ENCODE results near the gene NOS1.
"Not testable (repeated sequence)": the region's sequence is repeated elsewhere in the genome, so short reads cannot be mapped to it uniquely, and the experiment has no call there.

NOS1 gene
- 0 to 0.19 (median 0) reads per million in 3 donors for total RNA-seq

GRCh38 chr12:117361347-117361751 is at the start of gene NOS1:
Gene NOS1 (minus strand): TSS chr12:117361626. CDS start chr12:117331069, 30,557 bp downstream.
- H3K4me3 ChIP-seq (ENCODE audit: insufficient read depth, low read depth, low read length, poor library complexity, severe bottlenecking): no peak within 1 kb of the TSS
- H3K36me3 ChIP-seq (ENCODE audit: control insufficient read depth, insufficient read depth, low read length): no peaks in the 10 kb centered on the region
- DNase-seq: no peak
- H3K27me3 ChIP-seq (replicated peaks; ENCODE audit: control insufficient read depth, insufficient read depth, low read length, poor library complexity, severe bottlenecking): peaks cover 6% of the 10 kb centered on the region
- H3K4me1 ChIP-seq (ENCODE audit: control insufficient read depth, insufficient read depth, low read length, poor library complexity, severe bottlenecking): no peaks in the 10 kb centered on the region
- no peak within 1 kb of the TSS for H3K27ac ChIP-seq (ENCODE audit: insufficient read depth, low read length, poor library complexity, severe bottlenecking)
- H3K9me3 ChIP-seq (ENCODE audit: control insufficient read depth, low read length): no peaks in the 10 kb centered on the region

- no peak overlapping the region for H3K27ac ChIP-seq (ENCODE audit: insufficient read depth, low read length, poor library complexity, severe bottlenecking)
- DNase-seq: no peak
- no peaks in the 10 kb centered on the region for H3K36me3 ChIP-seq (ENCODE audit: control insufficient read depth, insufficient read depth, low read length)
- no peaks in the 10 kb centered on the region for H3K4me1 ChIP-seq (ENCODE audit: control insufficient read depth, insufficient read depth, low read length, poor library complexity, severe bottlenecking)
- H3K4me3 ChIP-seq (ENCODE audit: insufficient read depth, low read depth, low read length, poor library complexity, severe bottlenecking): no peak overlapping the region
- no peaks in the 10 kb centered on the region for H3K27me3 ChIP-seq (replicated peaks; ENCODE audit: control insufficient read depth, insufficient read depth, low read length, poor library complexity, severe bottlenecking)
- H3K9me3 ChIP-seq (ENCODE audit: control insufficient read depth, low read length): no peaks in the 10 kb centered on the region
Measured at GRCh38 chr12:117409286-117409685, 47.9 kb upstream of the NOS1 start.

DNA sequence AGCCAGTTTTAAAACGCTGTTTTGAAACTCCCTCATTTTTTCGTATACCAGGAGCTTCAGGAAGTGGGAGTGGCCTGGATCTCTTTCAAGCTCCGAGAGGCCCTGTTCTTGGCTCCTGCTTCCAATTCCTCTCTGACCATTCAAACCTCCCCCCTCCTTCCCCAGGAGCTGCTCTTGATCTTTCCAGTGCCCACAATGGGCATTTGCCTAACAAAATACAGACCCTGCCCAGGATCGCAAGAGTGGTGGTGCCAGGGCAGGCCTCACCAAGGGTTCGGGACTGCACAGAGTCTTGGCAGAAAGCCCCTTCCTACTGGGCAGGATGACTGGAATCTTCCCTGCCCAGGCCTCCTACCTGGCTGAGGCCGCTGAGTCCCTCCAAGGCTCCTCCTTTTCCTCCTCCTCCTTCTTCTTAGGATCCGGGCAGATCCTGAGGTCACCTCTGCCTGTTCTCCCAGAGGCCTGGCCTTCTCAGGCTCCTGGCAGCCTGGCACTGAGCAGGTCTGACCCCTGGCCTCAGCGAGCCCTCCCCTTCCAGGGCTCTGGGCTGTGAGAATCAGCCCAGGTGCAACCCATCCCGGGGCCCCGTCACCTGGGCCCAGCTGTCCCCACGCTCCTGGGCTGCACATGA is 46.9 kb upstream of the NOS1 start:
- DNase-seq: no peak
- Histone ChIP-seq H3K9me3 (ENCODE audit: control insufficient read depth, low read length) (no peaks in the 10 kb centered on the region), H3K27ac (ENCODE audit: insufficient read depth, low read length, poor library complexity, severe bottlenecking) (no peak overlapping the region), H3K27me3 (replicated peaks; ENCODE audit: control insufficient read depth, insufficient read depth, low read length, poor library complexity, severe bottlenecking) (no peaks in the 10 kb centered on the region), H3K4me3 (ENCODE audit: insufficient read depth, low read depth, low read length, poor library complexity, severe bottlenecking) (no peak overlapping the region), H3K4me1 (ENCODE audit: control insufficient read depth, insufficient read depth, low read length, poor library complexity, severe bottlenecking) (no peaks in the 10 kb centered on the region), H3K36me3 (ENCODE audit: control insufficient read depth, insufficient read depth, low read length) (no peaks in the 10 kb centered on the region)

DNA sequence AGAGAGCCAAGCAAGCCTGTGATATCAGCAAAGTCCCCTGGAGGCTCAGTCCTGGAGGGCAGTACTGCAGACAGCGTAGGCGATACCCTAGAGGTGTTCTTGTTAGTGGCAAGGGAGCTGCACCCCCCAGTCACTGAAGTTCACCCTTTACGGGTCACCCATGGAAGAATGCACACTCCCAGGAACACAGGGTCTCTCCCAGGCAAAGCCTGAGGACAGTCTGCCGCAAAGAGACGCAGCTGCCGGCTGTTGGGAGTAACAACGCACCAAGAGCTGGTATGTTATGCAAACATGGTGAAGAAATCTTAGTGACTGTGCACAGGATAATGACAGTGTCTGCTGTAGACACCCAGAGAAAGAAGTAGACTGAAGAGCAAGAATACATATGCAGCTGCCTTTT is 43.5 kb upstream of the NOS1 start:
- Histone ChIP-seq H3K36me3 (ENCODE audit: control insufficient read depth, insufficient read depth, low read length) (no peaks in the 10 kb centered on the region), H3K4me1 (ENCODE audit: control insufficient read depth, insufficient read depth, low read length, poor library complexity, severe bottlenecking) (no peaks in the 10 kb centered on the region), H3K27me3 (replicated peaks; ENCODE audit: control insufficient read depth, insufficient read depth, low read length, poor library complexity, severe bottlenecking) (no peaks in the 10 kb centered on the region), H3K9me3 (ENCODE audit: control insufficient read depth, low read length) (no peaks in the 10 kb centered on the region), H3K4me3 (ENCODE audit: insufficient read depth, low read depth, low read length, poor library complexity, severe bottlenecking) (no peak overlapping the region), H3K27ac (ENCODE audit: insufficient read depth, low read length, poor library complexity, severe bottlenecking) (no peak overlapping the region)
- no peak for DNase-seq

GRCh38 chr12:117404203-117404853 is 42.9 kb upstream of the NOS1 start:
- H3K4me1 ChIP-seq (ENCODE audit: control insufficient read depth, insufficient read depth, low read length, poor library complexity, severe bottlenecking): no peaks in the 10 kb centered on the region
- H3K27ac ChIP-seq (ENCODE audit: insufficient read depth, low read length, poor library complexity, severe bottlenecking): no peak overlapping the region
- H3K4me3 ChIP-seq (ENCODE audit: insufficient read depth, low read depth, low read length, poor library complexity, severe bottlenecking): no peak overlapping the region
- no peaks in the 10 kb centered on the region for H3K27me3 ChIP-seq (replicated peaks; ENCODE audit: control insufficient read depth, insufficient read depth, low read length, poor library complexity, severe bottlenecking)
- H3K9me3 ChIP-seq (ENCODE audit: control insufficient read depth, low read length): no peaks in the 10 kb centered on the region
- DNase-seq: no peak
- H3K36me3 ChIP-seq (ENCODE audit: control insufficient read depth, insufficient read depth, low read length): no peaks in the 10 kb centered on the region

GRCh38 chr12:117403586-117404139 is 42.2 kb upstream of the NOS1 start:
- Histone ChIP-seq H3K4me1 (ENCODE audit: control insufficient read depth, insufficient read depth, low read length, poor library complexity, severe bottlenecking) (no peaks in the 10 kb centered on the region), H3K27me3 (replicated peaks; ENCODE audit: control insufficient read depth, insufficient read depth, low read length, poor library complexity, severe bottlenecking) (no peaks in the 10 kb centered on the region), H3K9me3 (ENCODE audit: control insufficient read depth, low read length) (no peaks in the 10 kb centered on the region), H3K4me3 (ENCODE audit: insufficient read depth, low read depth, low read length, poor library complexity, severe bottlenecking) (no peak overlapping the region), H3K36me3 (ENCODE audit: control insufficient read depth, insufficient read depth, low read length) (no peaks in the 10 kb centered on the region), H3K27ac (ENCODE audit: insufficient read depth, low read length, poor library complexity, severe bottlenecking) (no peak overlapping the region)
- no peak for DNase-seq

DNA sequence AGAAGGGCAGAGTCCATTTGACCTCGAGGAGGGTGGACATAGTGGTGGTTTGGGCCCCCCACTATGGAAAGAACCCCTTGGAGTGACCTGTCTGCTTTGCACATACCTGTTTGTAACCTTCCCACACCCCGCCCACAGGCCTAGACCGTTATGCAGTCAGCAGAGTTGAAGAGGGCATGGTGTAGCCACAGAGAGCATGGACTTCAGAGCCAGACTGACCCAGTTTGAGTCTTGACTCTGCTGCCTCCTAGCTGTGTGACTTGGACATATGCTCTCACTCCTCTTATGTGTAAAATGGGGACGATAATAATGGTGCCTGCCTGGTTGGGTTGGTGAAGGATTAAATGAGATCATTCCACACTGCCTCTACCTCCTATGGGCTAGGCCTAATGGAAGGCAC is 40.9 kb upstream of the NOS1 start:
- no peak overlapping the region for H3K4me3 ChIP-seq (ENCODE audit: insufficient read depth, low read depth, low read length, poor library complexity, severe bottlenecking)
- H3K36me3 ChIP-seq (ENCODE audit: control insufficient read depth, insufficient read depth, low read length): no peaks in the 10 kb centered on the region
- no peak overlapping the region for H3K27ac ChIP-seq (ENCODE audit: insufficient read depth, low read length, poor library complexity, severe bottlenecking)
- no peaks in the 10 kb centered on the region for H3K9me3 ChIP-seq (ENCODE audit: control insufficient read depth, low read length)
- H3K27me3 ChIP-seq (replicated peaks; ENCODE audit: control insufficient read depth, insufficient read depth, low read length, poor library complexity, severe bottlenecking): no peaks in the 10 kb centered on the region
- no peak for DNase-seq
- H3K4me1 ChIP-seq (ENCODE audit: control insufficient read depth, insufficient read depth, low read length, poor library complexity, severe bottlenecking): no peaks in the 10 kb centered on the region

GRCh38 chr12:117400912-117401311 is 39.5 kb upstream of the NOS1 start:
- H3K36me3 ChIP-seq (ENCODE audit: control insufficient read depth, insufficient read depth, low read length): no peaks in the 10 kb centered on the region
- no peaks in the 10 kb centered on the region for H3K9me3 ChIP-seq (ENCODE audit: control insufficient read depth, low read length)
- H3K27ac ChIP-seq (ENCODE audit: insufficient read depth, low read length, poor library complexity, severe bottlenecking): no peak overlapping the region
- H3K4me3 ChIP-seq (ENCODE audit: insufficient read depth, low read depth, low read length, poor library complexity, severe bottlenecking): no peak overlapping the region
- H3K27me3 ChIP-seq (replicated peaks; ENCODE audit: control insufficient read depth, insufficient read depth, low read length, poor library complexity, severe bottlenecking): no peaks in the 10 kb centered on the region
- no peak for DNase-seq
- no peaks in the 10 kb centered on the region for H3K4me1 ChIP-seq (ENCODE audit: control insufficient read depth, insufficient read depth, low read length, poor library complexity, severe bottlenecking)

GRCh38 chr12:117398482-117398881 is 37.1 kb upstream of the NOS1 start:
- H3K9me3 ChIP-seq (ENCODE audit: control insufficient read depth, low read length); H3K4me3 ChIP-seq (ENCODE audit: insufficient read depth, low read depth, low read length, poor library complexity, severe bottlenecking); H3K4me1 ChIP-seq (ENCODE audit: control insufficient read depth, insufficient read depth, low read length, poor library complexity, severe bottlenecking); H3K27me3 ChIP-seq (replicated peaks; ENCODE audit: control insufficient read depth, insufficient read depth, low read length, poor library complexity, severe bottlenecking); H3K36me3 ChIP-seq (ENCODE audit: control insufficient read depth, insufficient read depth, low read length); H3K27ac ChIP-seq (ENCODE audit: insufficient read depth, low read length, poor library complexity, severe bottlenecking); DNase-seq: not testable (repeated sequence)

DNA sequence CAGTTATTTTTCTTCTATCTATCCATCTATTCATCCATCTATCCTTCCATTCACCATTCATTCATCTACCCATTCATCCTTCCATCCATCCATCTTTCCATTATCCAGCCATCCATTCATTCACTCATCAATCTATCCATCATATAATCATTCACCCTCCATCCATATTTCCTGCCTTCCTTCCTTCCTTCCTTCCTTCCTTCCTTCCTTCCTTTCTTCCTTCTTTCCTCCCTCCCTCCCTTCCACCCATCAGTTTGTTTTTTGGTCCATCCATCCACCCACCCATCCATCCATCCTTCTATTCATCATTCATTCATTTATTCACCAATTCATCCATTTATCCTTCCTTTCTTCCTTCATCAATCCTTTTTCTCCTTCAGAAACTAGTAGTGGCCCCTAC is 34.3 kb upstream of the NOS1 start:
- Histone ChIP-seq H3K27ac (ENCODE audit: insufficient read depth, low read length, poor library complexity, severe bottlenecking) (no peak overlapping the region), H3K27me3 (replicated peaks; ENCODE audit: control insufficient read depth, insufficient read depth, low read length, poor library complexity, severe bottlenecking) (no peaks in the 10 kb centered on the region), H3K9me3 (ENCODE audit: control insufficient read depth, low read length) (no peaks in the 10 kb centered on the region), H3K4me3 (ENCODE audit: insufficient read depth, low read depth, low read length, poor library complexity, severe bottlenecking) (no peak overlapping the region), H3K36me3 (ENCODE audit: control insufficient read depth, insufficient read depth, low read length) (no peaks in the 10 kb centered on the region), H3K4me1 (ENCODE audit: control insufficient read depth, insufficient read depth, low read length, poor library complexity, severe bottlenecking) (no peaks in the 10 kb centered on the region)
- no peak for DNase-seq

Data from effector memory CD4-positive, alpha-beta T cell (primary cell).